Measurements from ENCODE around the gene DOCK9.

The DOCK9 gene

GRCh38 chr13:98802559-98802958 lies 175.3 kb downstream of the DOCK9 start:
- Histone ChIP-seq H3K9ac (ENCODE audit: low read length) (no peak overlapping the region), H3K4me1 (ENCODE audit: control insufficient read depth, insufficient read depth, low read depth, low read length) (no peaks in the 10 kb centered on the region), H2BK12ac (ENCODE audit: low read length in 2 of 2) (no peak overlapping the region), H2AK5ac (ENCODE audit: low read length, severe bottlenecking) (no peak overlapping the region), H3K23ac (ENCODE audit: low read length in 2 of 2) (no peak overlapping the region), H3K36me3 (ENCODE audit: control insufficient read depth in 1 of 2, insufficient read depth in 2 of 2, low read depth in 1 of 2, low read length in 2 of 2) (peaks cover 10 to 46% of the 10 kb centered on the region in 2 experiments), H3K9me3 (ENCODE audit: control insufficient read depth, low read length) (no peaks in the 10 kb centered on the region), H3K27ac (ENCODE audit: low read length, poor library complexity, severe bottlenecking) (no peak overlapping the region), H3K4me2 (ENCODE audit: low read length, poor library complexity, severe bottlenecking) (no peak overlapping the region), H2AFZ (ENCODE audit: low read depth, low read length) (no peak overlapping the region), H2BK5ac (ENCODE audit: low read depth, low read length, poor library complexity, severe bottlenecking) (no peak overlapping the region), H4K8ac (ENCODE audit: low read length) (no peak overlapping the region), H3K79me1 (replicated peaks; ENCODE audit: low read length, poor library complexity, severe bottlenecking) (peaks cover 1% of the 10 kb centered on the region), H2BK120ac (ENCODE audit: low read depth, low read length) (no peak overlapping the region), H4K91ac (ENCODE audit: low read length) (no peak overlapping the region), H2BK15ac (ENCODE audit: low read depth, poor library complexity, severe bottlenecking) (no peak overlapping the region), H3K18ac (ENCODE audit: low read depth in 1 of 2, low read length in 2 of 2) (no peak overlapping the region), H3K14ac (ENCODE audit: low read length in 2 of 2) (no peak overlapping the region), H3K27me3 (ENCODE audit: control insufficient read depth in 1 of 2, insufficient read depth in 1 of 2, low read length in 2 of 2) (no peaks in the 10 kb centered on the region), H3K4ac (ENCODE audit: low read depth in 1 of 2, low read length in 2 of 2) (no peak overlapping the region), H3K4me3 (ENCODE audit: insufficient read depth in 1 of 2, low read depth in 1 of 2, low read length in 2 of 2) (no peak overlapping the region)
- DNase-seq: no peak
- WGBS: 92% methylated on average over 2 of the region's 4 CpGs

GRCh38 chr13:98801626-98802418 lies 176.0 kb downstream of the DOCK9 start:
- H3K4me1 ChIP-seq (ENCODE audit: control insufficient read depth, insufficient read depth, low read depth, low read length): no peaks in the 10 kb centered on the region
- H3K4me2 ChIP-seq (ENCODE audit: low read length, poor library complexity, severe bottlenecking): no peak overlapping the region
- no peak overlapping the region for H3K18ac ChIP-seq (ENCODE audit: low read depth in 1 of 2, low read length in 2 of 2)
- H2BK12ac ChIP-seq (ENCODE audit: low read length in 2 of 2): no peak overlapping the region
- H3K9ac ChIP-seq (ENCODE audit: low read length): no peak overlapping the region
- no peak overlapping the region for H3K14ac ChIP-seq (ENCODE audit: low read length in 2 of 2)
- H3K23ac ChIP-seq (ENCODE audit: low read length in 2 of 2): no peak overlapping the region
- H3K27me3 ChIP-seq (ENCODE audit: control insufficient read depth in 1 of 2, insufficient read depth in 1 of 2, low read length in 2 of 2): no peaks in the 10 kb centered on the region
- 90% methylated on average over 10 of the region's 10 CpGs for WGBS
- H3K79me1 ChIP-seq (replicated peaks; ENCODE audit: low read length, poor library complexity, severe bottlenecking): peaks cover 1% of the 10 kb centered on the region
- no peak overlapping the region for H2BK5ac ChIP-seq (ENCODE audit: low read depth, low read length, poor library complexity, severe bottlenecking)
- H3K4ac ChIP-seq (ENCODE audit: low read depth in 1 of 2, low read length in 2 of 2): no peak overlapping the region
- no peak overlapping the region for H2AFZ ChIP-seq (ENCODE audit: low read depth, low read length)
- H4K91ac ChIP-seq (ENCODE audit: low read length): no peak overlapping the region
- no peak overlapping the region for H2BK15ac ChIP-seq (ENCODE audit: low read depth, poor library complexity, severe bottlenecking)
- no peaks in the 10 kb centered on the region for H3K9me3 ChIP-seq (ENCODE audit: control insufficient read depth, low read length)
- H3K27ac ChIP-seq (ENCODE audit: low read length, poor library complexity, severe bottlenecking): no peak overlapping the region
- no peak overlapping the region for H2AK5ac ChIP-seq (ENCODE audit: low read length, severe bottlenecking)
- H3K4me3 ChIP-seq (ENCODE audit: insufficient read depth in 1 of 2, low read depth in 1 of 2, low read length in 2 of 2): no peak overlapping the region
- peaks cover 12 to 49% of the 10 kb centered on the region in 2 experiments for H3K36me3 ChIP-seq (ENCODE audit: control insufficient read depth in 1 of 2, insufficient read depth in 2 of 2, low read depth in 1 of 2, low read length in 2 of 2)
- H2BK120ac ChIP-seq (ENCODE audit: low read depth, low read length): no peak overlapping the region
- no peak overlapping the region for H4K8ac ChIP-seq (ENCODE audit: low read length)
- no peak for DNase-seq

- no peak overlapping the region for H2BK15ac ChIP-seq (ENCODE audit: low read depth, poor library complexity, severe bottlenecking)
- no peaks in the 10 kb centered on the region for H3K4me1 ChIP-seq (ENCODE audit: control insufficient read depth, insufficient read depth, low read depth, low read length)
- no peak overlapping the region for H3K4me2 ChIP-seq (ENCODE audit: low read length, poor library complexity, severe bottlenecking)
- no peak overlapping the region for H2AFZ ChIP-seq (ENCODE audit: low read depth, low read length)
- no peaks in the 10 kb centered on the region for H3K9me3 ChIP-seq (ENCODE audit: control insufficient read depth, low read length)
- no peak overlapping the region for H4K91ac ChIP-seq (ENCODE audit: low read length)
- H2AK5ac ChIP-seq (ENCODE audit: low read length, severe bottlenecking): no peak overlapping the region
- H2BK5ac ChIP-seq (ENCODE audit: low read depth, low read length, poor library complexity, severe bottlenecking): no peak overlapping the region
- no peak overlapping the region for H4K8ac ChIP-seq (ENCODE audit: low read length)
- peaks cover 20 to 58% of the 10 kb centered on the region in 2 experiments for H3K36me3 ChIP-seq (ENCODE audit: control insufficient read depth in 1 of 2, insufficient read depth in 2 of 2, low read depth in 1 of 2, low read length in 2 of 2)
- H3K4ac ChIP-seq (ENCODE audit: low read depth in 1 of 2, low read length in 2 of 2): no peak overlapping the region
- H3K27ac ChIP-seq (ENCODE audit: low read length, poor library complexity, severe bottlenecking): no peak overlapping the region
- H3K14ac ChIP-seq (ENCODE audit: low read length in 2 of 2): no peak overlapping the region
- H3K23ac ChIP-seq (ENCODE audit: low read length in 2 of 2): no peak overlapping the region
- peaks cover 1% of the 10 kb centered on the region for H3K79me1 ChIP-seq (replicated peaks; ENCODE audit: low read length, poor library complexity, severe bottlenecking)
- H3K4me3 ChIP-seq (ENCODE audit: insufficient read depth in 1 of 2, low read depth in 1 of 2, low read length in 2 of 2): no peak overlapping the region
- H3K27me3 ChIP-seq (ENCODE audit: control insufficient read depth in 1 of 2, insufficient read depth in 1 of 2, low read length in 2 of 2): no peaks in the 10 kb centered on the region
- no peak for DNase-seq
- H2BK120ac ChIP-seq (ENCODE audit: low read depth, low read length): no peak overlapping the region
- no peak overlapping the region for H3K9ac ChIP-seq (ENCODE audit: low read length)
- 97% methylated on average over 14 of the region's 14 CpGs for WGBS
- no peak overlapping the region for H3K18ac ChIP-seq (ENCODE audit: low read depth in 1 of 2, low read length in 2 of 2)
- no peak overlapping the region for H2BK12ac ChIP-seq (ENCODE audit: low read length in 2 of 2)
Observed at GRCh38 chr13:98800078-98800477, 177.8 kb downstream of the DOCK9 start.

- Histone ChIP-seq H3K4me1 (ENCODE audit: control insufficient read depth, insufficient read depth, low read depth, low read length) (no peaks in the 10 kb centered on the region), H2BK15ac (ENCODE audit: low read depth, poor library complexity, severe bottlenecking) (no peak overlapping the region), H4K8ac (ENCODE audit: low read length) (no peak overlapping the region), H3K9ac (ENCODE audit: low read length) (no peak overlapping the region), H2BK5ac (ENCODE audit: low read depth, low read length, poor library complexity, severe bottlenecking) (no peak overlapping the region), H3K23ac (ENCODE audit: low read length in 2 of 2) (no peak overlapping the region), H2AK5ac (ENCODE audit: low read length, severe bottlenecking) (no peak overlapping the region), H4K91ac (ENCODE audit: low read length) (no peak overlapping the region), H3K36me3 (ENCODE audit: control insufficient read depth in 1 of 2, insufficient read depth in 2 of 2, low read depth in 1 of 2, low read length in 2 of 2) (peaks cover 23 to 56% of the 10 kb centered on the region in 2 experiments), H3K4me3 (ENCODE audit: insufficient read depth in 1 of 2, low read depth in 1 of 2, low read length in 2 of 2) (peak overlapping the region in 1 of 2 experiments; percentile 43), H3K18ac (ENCODE audit: low read depth in 1 of 2, low read length in 2 of 2) (no peak overlapping the region), H3K27ac (ENCODE audit: low read length, poor library complexity, severe bottlenecking) (no peak overlapping the region), H3K14ac (ENCODE audit: low read length in 2 of 2) (no peak overlapping the region), H2AFZ (ENCODE audit: low read depth, low read length) (no peak overlapping the region), H2BK120ac (ENCODE audit: low read depth, low read length) (no peak overlapping the region), H3K4ac (ENCODE audit: low read depth in 1 of 2, low read length in 2 of 2) (no peak overlapping the region), H3K9me3 (ENCODE audit: control insufficient read depth, low read length) (no peaks in the 10 kb centered on the region), H2BK12ac (ENCODE audit: low read length in 2 of 2) (no peak overlapping the region), H3K27me3 (ENCODE audit: control insufficient read depth in 1 of 2, insufficient read depth in 1 of 2, low read length in 2 of 2) (no peaks in the 10 kb centered on the region), H3K4me2 (ENCODE audit: low read length, poor library complexity, severe bottlenecking) (no peak overlapping the region), H3K79me1 (replicated peaks; ENCODE audit: low read length, poor library complexity, severe bottlenecking) (peaks cover 1% of the 10 kb centered on the region)
- no peak for DNase-seq
- 94% methylated on average over 2 of the region's 5 CpGs for WGBS
Observed at GRCh38 chr13:98798849-98799645, 178.8 kb downstream of the DOCK9 start.

Measured in mesenchymal stem cell (in vitro differentiated cells and primary cell).